AG04450 (cell line): ENCODE measurements around the gene SMPDL3B. TPM values are rescaled to one million over a fixed set of nuclear protein-coding genes. Genes with fewer than 3 reads are reported as not detected.
A peak's percentile ranks its signal among the peaks of the same experiment; 100 is the strongest.

Experiments used
- CTCF ChIA-PET: fragments of 300-600, 350-600 bp; formaldehyde crosslinking; extraction: SDS; loops from one replicate; lab custom pipeline; 2022; ENCODE audit warnings: antibody characterized with exemption, inconsistent platforms; lab: Charles Lee
- POLR2A ChIA-PET: fragments of 350-600 bp; formaldehyde crosslinking; extraction: SDS; loops from one replicate; lab custom pipeline; 2021; ENCODE audit warnings: antibody characterized with exemption, inconsistent platforms; lab: Yijun Ruan, JAX
- DNase-seq: peaks from one replicate; pipeline ENCODE4 v3.0.0-alpha.2; 2011; ENCODE audit warnings: low read depth, low spot score
- H3K27ac ChIP-seq: one replicate; pipeline ENCODE4 v1.5.1; 2012; ENCODE audit warnings: low read depth, low read length, control low read depth
- H3K27me3 ChIP-seq: one replicate; pipeline ENCODE4 v1.6.0; 2012; ENCODE audit warnings: low read length; ENCODE audit not compliant: control insufficient read depth, insufficient read depth
- H3K4me3 ChIP-seq: 2 replicates; pipeline ENCODE4 v1.5.1; 2011; ENCODE audit warnings: mild to moderate bottlenecking, low read depth, low read length, control low read depth
- H3K9me3 ChIP-seq: 2 replicates; pipeline ENCODE4 v1.5.1; 2012; ENCODE audit warnings: low read length; ENCODE audit not compliant: control insufficient read depth, insufficient read depth
- polyA plus RNA-seq: library from polyadenylated mRNA; depleted of rRNA; stranded (reverse); fragments of >200 nt; gene quantifications from 2 replicates; pipeline ENCODE4 v1.2.3, GENCODE V29; 2011
- TF ChIP-seq, protein P1 (sequence below): IDR thresholded peaks from 2 replicates; pipeline ENCODE4 v1.5.1; 2011; ENCODE audit warnings: low read depth, low read length, control low read depth, inconsistent platforms

Gene SMPDL3B
- polyA plus RNA-seq, 1 experiment = 0.05 TPM

DNA sequence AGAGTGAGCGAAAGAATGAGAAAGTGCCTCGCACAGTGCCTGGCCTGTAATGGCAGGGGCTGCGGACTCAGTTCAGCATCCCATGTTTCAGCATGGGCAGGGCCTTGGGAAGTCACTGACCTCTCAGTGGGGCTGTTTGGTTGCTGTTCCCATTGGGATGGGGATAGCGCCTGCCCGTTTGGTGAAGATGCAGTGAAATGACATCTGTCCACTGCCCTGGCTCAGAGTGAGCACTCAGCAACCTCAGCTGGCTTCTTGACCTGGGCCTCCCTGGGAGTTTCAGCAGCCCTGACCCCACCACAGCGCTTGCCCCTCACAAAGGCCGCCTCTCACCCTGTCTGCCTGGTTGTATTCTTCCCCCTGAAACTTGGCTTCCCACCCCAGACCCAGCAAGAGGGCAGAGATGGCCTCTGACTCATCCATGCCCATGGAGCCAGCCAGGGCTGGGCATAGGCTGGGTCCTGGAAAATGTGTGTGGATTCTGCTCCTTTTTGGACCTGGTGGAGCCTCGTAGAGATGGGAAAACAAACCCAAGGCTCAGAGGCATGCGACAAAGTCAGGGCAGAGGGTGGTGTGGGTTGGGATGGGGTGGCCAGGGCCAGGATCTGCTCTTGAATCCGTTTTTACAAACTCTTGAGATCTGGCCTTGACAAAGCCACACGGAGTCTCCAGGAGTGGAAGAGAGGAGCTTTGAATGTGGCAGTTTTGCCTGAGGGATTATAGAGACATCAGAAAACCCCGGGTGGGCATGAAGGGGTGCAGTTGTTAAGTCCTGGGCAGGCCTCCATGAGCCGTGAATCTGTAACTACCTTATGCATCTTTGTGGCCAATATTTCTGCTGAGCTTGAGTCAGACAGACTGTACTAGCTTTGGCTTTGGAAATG, 26.2 kb downstream of the SMPDL3B start:
- CTCF ChIA-PET = interaction anchor here (0.7 kb wide), 1 partner anchor 103 kb away, joined by 3 read pairs; no protein-coding TSS in a partner anchor
- POLR2A ChIA-PET = no interaction called here
- no peaks in the 10 kb centered on the region for H3K27me3 ChIP-seq
- H3K27ac ChIP-seq = no peak overlapping the region
- H3K9me3 ChIP-seq = no peaks in the 10 kb centered on the region; the same call in 1 of the 2 replicates
- H3K4me3 ChIP-seq = peak overlapping the region; percentile 71
- TF ChIP-seq, protein P1, sequence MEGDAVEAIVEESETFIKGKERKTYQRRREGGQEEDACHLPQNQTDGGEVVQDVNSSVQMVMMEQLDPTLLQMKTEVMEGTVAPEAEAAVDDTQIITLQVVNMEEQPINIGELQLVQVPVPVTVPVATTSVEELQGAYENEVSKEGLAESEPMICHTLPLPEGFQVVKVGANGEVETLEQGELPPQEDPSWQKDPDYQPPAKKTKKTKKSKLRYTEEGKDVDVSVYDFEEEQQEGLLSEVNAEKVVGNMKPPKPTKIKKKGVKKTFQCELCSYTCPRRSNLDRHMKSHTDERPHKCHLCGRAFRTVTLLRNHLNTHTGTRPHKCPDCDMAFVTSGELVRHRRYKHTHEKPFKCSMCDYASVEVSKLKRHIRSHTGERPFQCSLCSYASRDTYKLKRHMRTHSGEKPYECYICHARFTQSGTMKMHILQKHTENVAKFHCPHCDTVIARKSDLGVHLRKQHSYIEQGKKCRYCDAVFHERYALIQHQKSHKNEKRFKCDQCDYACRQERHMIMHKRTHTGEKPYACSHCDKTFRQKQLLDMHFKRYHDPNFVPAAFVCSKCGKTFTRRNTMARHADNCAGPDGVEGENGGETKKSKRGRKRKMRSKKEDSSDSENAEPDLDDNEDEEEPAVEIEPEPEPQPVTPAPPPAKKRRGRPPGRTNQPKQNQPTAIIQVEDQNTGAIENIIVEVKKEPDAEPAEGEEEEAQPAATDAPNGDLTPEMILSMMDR = no peak
- no peak for DNase-seq

DNA sequence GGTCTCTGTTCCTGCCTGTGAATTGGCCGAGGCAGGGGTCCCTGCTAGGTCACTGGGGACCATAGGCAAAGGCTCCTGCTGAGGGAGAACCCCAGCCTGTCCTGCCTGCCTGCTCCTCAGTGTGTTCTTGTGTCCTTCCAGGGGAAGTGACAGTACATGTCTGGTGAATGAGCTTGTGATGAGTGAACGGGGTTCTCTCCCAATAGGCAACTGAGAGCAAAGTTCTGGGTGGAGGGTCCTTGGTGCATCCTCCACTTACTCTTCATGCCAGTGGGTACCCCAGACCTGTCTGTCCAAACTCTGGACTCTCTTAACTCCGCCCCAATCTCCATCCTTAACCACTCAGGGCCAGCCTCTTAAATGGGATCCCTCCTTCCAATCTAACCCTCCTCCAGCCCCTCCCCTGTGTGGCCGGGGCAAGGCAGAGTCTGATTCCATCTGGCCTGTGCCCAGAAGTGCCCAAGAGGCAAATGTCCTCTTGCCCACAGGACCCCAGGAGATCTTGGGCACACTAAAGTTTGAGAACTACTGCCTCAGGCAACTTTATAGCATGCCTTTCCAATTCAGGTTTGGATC, 26.9 kb downstream of the SMPDL3B start:
- Histone ChIP-seq H3K27ac (no peak overlapping the region), H3K27me3 (no peaks in the 10 kb centered on the region), H3K4me3 (no peak overlapping the region), H3K9me3 (no peaks in the 10 kb centered on the region; the same call in 1 of the 2 replicates)
- TF ChIP-seq, protein P1 = no peak
- ChIA-PET POLR2A (no interaction called here), CTCF (interaction anchor here (0.7 kb wide), 1 partner anchor 104 kb away, joined by 3 read pairs; no protein-coding TSS in a partner anchor)
- no peak for DNase-seq

DNA sequence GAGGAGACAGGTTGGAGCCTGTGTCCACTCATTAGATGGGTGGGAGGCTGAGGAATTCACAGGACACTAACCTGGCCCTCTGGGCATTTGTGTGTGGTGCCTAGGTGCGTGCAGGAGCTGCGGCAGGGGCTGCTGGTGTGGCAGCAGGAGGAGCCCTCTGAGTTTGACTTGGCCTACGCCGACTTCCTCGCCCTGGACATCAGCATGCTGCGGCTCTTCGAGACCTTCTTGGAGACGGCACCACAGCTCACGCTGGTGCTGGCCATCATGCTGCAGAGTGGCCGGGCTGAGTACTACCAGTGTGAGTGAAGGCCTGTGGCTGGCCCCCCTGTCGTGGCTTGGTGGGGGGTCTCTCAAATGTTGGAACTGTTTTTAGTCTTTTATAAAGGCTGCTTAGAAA, 28.6 kb downstream of the SMPDL3B start:
- Histone ChIP-seq H3K9me3 (no peaks in the 10 kb centered on the region; the same call in 1 of the 2 replicates), H3K27me3 (no peaks in the 10 kb centered on the region), H3K4me3 (no peak overlapping the region), H3K27ac (no peak overlapping the region)
- no peak for DNase-seq
- CTCF ChIA-PET = no interaction called here
- TF ChIP-seq, protein P1 = no peak
- POLR2A ChIA-PET = no interaction called here

DNA sequence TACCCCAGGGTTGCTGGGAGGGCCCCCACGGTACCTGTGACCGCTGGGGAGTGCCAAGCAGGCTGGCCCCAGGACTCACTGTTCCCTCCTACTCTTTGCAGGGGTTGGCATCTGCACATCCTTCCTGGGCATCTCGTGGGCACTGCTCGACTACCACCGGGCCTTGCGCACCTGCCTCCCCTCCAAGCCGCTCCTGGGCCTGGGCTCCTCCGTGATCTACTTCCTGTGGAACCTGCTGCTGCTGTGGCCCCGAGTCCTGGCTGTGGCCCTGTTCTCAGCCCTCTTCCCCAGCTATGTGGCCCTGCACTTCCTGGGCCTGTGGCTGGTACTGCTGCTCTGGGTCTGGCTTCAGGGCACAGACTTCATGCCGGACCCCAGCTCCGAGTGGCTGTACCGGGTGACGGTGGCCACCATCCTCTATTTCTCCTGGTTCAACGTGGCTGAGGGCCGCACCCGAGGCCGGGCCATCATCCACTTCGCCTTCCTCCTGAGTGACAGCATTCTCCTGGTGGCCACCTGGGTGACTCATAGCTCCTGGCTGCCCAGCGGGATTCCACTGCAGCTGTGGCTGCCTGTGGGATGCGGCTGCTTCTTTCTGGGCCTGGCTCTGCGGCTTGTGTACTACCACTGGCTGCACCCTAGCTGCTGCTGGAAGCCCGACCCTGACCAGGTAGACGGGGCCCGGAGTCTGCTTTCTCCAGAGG, 31.8 kb downstream of the SMPDL3B start:
- POLR2A ChIA-PET = no interaction called here
- CTCF ChIA-PET = no interaction called here
- TF ChIP-seq, protein P1 = no peak

More for the DNA sequence above, 31.8 kb downstream of the SMPDL3B start:
- H3K27ac ChIP-seq = no peak overlapping the region
- H3K4me3 ChIP-seq = no peak overlapping the region
- no peaks in the 10 kb centered on the region; the same call in 1 of the 2 replicates for H3K9me3 ChIP-seq
- no peak for DNase-seq
- no peaks in the 10 kb centered on the region for H3K27me3 ChIP-seq
